GM18951 (cell line): ENCODE measurements around the gene GFPT1.

Experiments
- POLR2A ChIP-seq: IDR thresholded peaks from 4 replicates; pipeline ENCODE4 v1.6.1; 2011; ENCODE audit warnings: mild to moderate bottlenecking; ENCODE audit not compliant: insufficient read length, insufficient read depth; ENCODE audit errors: extremely low read depth
- in situ Hi-C: fragments of 300-500 bp; cut with MboI; formaldehyde crosslinking; loops from one replicate; pipeline ENCODE4 v1.12.0; 2022; ENCODE audit warnings: low sequenced_read_pairs, mixed read lengths, inconsistent platforms; ENCODE audit not compliant: unreplicated experiment

GFPT1 gene

DNA sequence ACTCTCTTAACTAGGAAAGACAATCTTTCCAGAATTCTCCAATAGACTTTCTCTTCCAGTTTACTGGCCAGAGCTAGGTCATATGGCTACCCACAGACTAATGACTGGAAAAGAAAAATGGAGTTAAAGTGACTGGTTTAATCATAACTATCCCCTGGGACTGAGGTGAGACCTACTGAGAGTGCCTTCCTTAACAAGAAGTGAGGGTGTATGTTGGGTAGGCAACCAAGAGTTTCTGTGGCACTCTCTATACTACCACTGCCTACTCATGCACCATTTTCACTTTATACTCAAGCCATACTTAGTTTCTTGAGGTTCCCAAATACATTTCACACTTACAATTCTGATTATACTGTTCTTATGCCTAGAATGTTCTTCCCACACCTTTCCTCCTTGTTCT is 6.9 kb upstream of the GFPT1 start:
- in situ Hi-C loops = no loop called here
- TF ChIP-seq POLR2A = no peak

DNA sequence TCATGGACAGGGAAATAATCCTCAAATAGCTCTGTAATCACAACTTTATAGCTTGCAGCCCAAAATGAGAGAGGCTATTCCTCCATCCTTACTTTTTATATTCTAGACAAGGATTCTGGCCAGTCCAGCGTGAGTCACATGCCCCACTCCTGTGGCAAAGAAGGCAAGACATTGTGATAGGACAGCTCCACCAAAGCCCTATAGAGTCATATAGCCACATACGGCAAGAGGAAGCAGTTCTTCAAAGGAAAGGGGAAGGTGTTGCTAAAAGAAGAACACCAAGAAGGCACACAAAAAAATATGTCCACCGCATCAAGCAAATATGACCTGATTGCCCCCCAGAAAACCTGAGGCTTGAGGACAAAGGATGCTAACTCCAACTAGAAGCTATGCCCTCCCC is 3.4 kb upstream of the GFPT1 start:
- in situ Hi-C loops = no loop called here
- TF ChIP-seq POLR2A = no peak

DNA sequence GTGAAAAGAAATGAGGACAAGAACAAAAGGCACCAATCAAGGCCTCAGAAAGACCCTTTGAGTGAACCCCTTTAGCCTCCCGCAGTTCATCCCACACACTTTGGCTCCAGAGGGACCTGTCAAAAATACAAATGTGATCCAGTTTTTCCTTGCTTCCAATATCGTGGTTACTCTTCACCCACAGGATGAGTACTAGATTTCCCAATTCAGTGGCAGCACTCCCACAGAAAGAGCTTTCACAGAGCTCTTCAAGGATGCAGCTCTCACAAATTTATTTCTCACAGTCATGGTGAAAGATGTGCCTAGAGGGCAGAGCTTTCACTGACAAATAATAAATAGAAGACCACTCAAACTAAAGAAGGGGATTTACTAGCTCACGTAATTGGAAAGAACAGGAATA is 3.0 kb upstream of the GFPT1 start:
- in situ Hi-C loops = no loop called here
- TF ChIP-seq POLR2A = no peak

DNA sequence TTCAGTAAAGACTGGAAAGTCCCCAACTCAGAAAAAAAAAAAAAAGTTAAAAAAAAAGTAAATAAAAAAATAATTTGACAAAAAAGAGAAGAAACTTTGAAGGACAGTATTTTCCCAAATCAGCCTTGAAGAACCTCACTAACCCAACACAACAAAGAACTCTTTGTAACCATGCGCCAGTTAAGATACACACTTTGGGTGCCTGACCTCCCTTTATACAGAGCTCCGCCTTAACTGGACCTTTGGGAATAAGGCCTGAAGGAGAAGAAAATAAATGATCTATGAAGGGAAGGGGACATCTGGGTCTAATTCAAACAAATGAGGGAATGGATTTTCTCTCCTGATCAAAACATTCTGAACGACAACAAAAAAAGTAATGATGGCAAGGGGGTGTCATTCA is 2.2 kb upstream of the GFPT1 start:
- in situ Hi-C loops = no loop called here
- no peak for TF ChIP-seq POLR2A

GRCh38 chr2:69387770-69388481 is 899 bp upstream of the GFPT1 start:
- no peak for TF ChIP-seq POLR2A

GRCh38 chr2:69386360-69386759 is 667 bp downstream of the GFPT1 start:
- no peak for TF ChIP-seq POLR2A
- in situ Hi-C loops = no loop called here

More at GRCh38 chr2:69387770-69388481, 899 bp upstream of the GFPT1 start:
- in situ Hi-C loops = no loop called here

GRCh38 chr2:69385443-69386151 is 1.4 kb downstream of the GFPT1 start:
- TF ChIP-seq POLR2A = no peak
- in situ Hi-C loops = no loop called here

DNA sequence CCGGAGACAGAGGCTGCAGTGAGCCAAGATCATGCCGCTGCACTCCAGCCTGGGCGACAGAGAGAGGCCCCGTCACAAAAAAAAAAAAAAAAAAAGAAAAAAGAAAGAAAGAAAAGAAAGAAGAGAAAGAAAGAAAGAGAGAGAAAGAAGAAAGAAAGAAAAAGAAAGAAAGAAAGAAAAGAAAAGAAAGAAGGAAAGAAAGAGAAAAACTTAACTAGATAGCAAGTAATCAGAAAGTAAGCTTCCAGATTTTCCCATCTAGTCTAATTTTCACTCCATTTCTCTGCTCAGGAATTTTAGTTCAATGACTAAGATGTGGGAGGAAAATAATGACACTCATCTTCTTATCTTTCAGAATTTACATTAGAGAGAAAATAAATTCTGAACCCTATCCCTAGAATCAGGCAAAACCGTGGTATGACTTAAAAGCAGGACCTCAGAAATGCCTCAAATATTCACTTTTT is 2.4 kb downstream of the GFPT1 start:
- TF ChIP-seq POLR2A = no peak
- in situ Hi-C loops = no loop called here

- no peak for TF ChIP-seq POLR2A
- in situ Hi-C loops = no loop called here
Measured at GRCh38 chr2:69383176-69383812, 3.7 kb downstream of the GFPT1 start.

GRCh38 chr2:69382547-69382946 is 4.5 kb downstream of the GFPT1 start:
- in situ Hi-C loops = no loop called here
- TF ChIP-seq POLR2A = no peak

- in situ Hi-C loops = no loop called here
- TF ChIP-seq POLR2A = no peak
Measured at GRCh38 chr2:69381337-69381737, 5.7 kb downstream of the GFPT1 start.

DNA sequence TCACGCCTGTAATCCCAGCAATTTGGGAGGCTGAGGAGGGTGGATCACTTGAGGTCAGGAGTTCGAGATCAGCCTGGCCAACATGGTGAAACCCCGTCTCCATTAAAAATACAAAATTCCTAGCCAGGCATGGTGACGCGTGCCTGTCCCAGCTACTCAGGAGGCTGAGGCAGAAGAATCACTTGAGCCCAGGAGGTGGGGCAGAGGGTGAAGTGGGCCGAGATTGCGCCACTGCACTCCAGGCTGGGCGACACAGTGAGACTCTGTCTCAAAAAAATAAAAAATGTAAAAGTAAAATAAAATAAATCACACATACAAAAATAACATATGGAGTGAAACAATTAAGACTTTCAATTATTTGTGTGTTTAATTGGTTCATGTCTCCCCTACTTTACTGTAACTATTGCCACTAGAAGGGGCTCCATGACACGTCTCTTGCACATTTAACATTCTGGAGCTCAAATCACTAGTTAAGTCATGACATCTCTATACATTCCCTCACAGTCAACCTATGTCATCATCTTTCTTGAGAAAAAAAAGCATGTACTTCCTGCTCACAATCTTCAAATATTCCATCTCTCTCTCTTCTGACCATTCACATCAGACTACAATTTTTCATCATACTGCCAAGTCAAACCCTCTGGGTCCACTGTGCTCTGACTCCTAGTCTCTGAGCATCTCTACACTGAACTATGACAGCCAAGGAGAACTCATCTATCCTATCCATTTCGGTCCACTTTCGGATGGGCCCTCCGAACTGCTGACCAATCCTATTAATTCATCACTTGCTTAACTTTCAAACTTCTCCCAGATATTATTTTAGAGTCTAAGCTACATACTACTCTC is 6.7 kb downstream of the GFPT1 start:
- in situ Hi-C loops = no loop called here
- no peak for TF ChIP-seq POLR2A

DNA sequence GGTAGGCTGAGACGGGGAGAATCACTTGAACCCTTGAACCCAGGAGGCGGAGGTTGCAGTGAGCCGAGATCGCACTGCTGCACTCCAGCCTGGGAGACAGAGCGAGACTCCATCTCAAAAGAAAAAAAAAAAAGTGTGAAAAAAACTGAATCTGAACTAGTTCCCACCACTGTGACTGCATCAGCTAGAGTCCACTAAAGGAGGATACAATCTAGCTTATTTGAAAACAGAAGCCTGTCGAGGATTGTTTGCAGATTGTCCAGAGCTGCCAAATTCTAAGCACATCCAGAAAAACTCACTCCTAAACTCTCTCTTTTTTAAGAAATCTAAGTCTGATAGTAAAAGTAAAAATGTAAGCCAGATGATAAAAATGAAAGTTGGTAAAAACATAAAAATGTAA is 10.6 kb downstream of the GFPT1 start:
- in situ Hi-C loops = no loop called here
- TF ChIP-seq POLR2A = no peak
